Sigmoid colon (tissue), 7 donors: ENCODE data around the gene MYL6B. TPM values are rescaled to one million over a fixed set of nuclear protein-coding genes. Genes with fewer than 3 reads are reported as not detected.

ENCODE experiments used
- DNase-seq: peaks from one replicate; pipeline ENCODE4 v3.0.0-alpha.2; 2019
- H3K27ac ChIP-seq, 4 donors: fragments of 200-600 bp; sonication (generic); one replicate each; pipeline ENCODE4 v1.5.1; 2016 to 2019; ENCODE audit warnings: mild to moderate bottlenecking in 1 of 4
- H3K27me3 ChIP-seq, 3 donors: fragments of 200-600 bp; sonication (generic); one replicate each; pipeline ENCODE4 v1.5.1; 2019; ENCODE audit warnings: mild to moderate bottlenecking in 1 of 3
- H3K36me3 ChIP-seq, 4 donors: fragments of 200-600 bp; sonication (generic); one replicate each; pipeline ENCODE4 v1.5.1; 2016 to 2019
- H3K4me1 ChIP-seq, 4 donors: fragments of 200-600 bp; sonication (generic); one replicate each; pipeline ENCODE4 v1.5.1; 2017 to 2019
- H3K4me3 ChIP-seq, 4 donors: fragments of 200-600 bp; sonication (generic); one replicate each; pipeline ENCODE4 v1.5.1; 2017 to 2019; ENCODE audit warnings: mild to moderate bottlenecking in 2 of 4, moderate library complexity in 1 of 4
- H3K9me3 ChIP-seq, 4 donors: fragments of 200-600 bp in 3 of 4; sonication (generic) in 3 of 4; one replicate each; pipeline versions ENCODE4 v1.5.1 to v1.6.1; 2013 to 2019
- CTCF ChIP-seq, 4 experiments: fragments of 450-650 bp in 3 of 4; fragments of 200-600 bp in 1 of 4; IDR thresholded peaks; one replicate each; pipeline ENCODE4 v1.5.1; 2016 to 2019; ENCODE audit warnings: antibody characterized with exemption in 4 of 4, mild to moderate bottlenecking in 3 of 4, moderate library complexity in 2 of 4
- EP300 ChIP-seq, 4 donors: sonication (generic); formaldehyde crosslinking; IDR thresholded peaks; one replicate each; pipeline ENCODE4 v1.6.1; 2017; ENCODE audit warnings: antibody characterized with exemption in 4 of 4
- POLR2A ChIP-seq, 2 donors: fragments of 450-650 bp; IDR thresholded peaks; one replicate each; pipeline ENCODE4 v1.6.1; 2016; ENCODE audit warnings: antibody characterized with exemption in 2 of 2, mild to moderate bottlenecking in 2 of 2, moderate library complexity in 2 of 2
- POLR2AphosphoS5 ChIP-seq, 4 donors: sonication (generic); formaldehyde crosslinking; IDR thresholded peaks; one replicate each; pipeline ENCODE4 v1.6.1; 2017; ENCODE audit warnings: antibody characterized with exemption in 4 of 4
- WGBS, 2 donors: extraction: QIAGEN DNeasy Blood & Tissue Kit; methylation state at CpG; one replicate each; pipeline ENCODE4 v1.1.7; 2013; 5-methylcytosine and 5-hydroxymethylcytosine counted together
- intact Hi-C: fragments of 100-400 bp; cut with DNase I; formaldehyde crosslinking; loops from one replicate; pipeline ENCODE4 v1.15.1; 2023
- polyA plus RNA-seq, 3 donors: library from polyadenylated mRNA; stranded (reverse); fragments of 200-250 nt; gene quantifications; one replicate each; pipeline ENCODE4 v1.2.3, GENCODE V29; 2013
- total RNA-seq, 4 donors: library from RNA; depleted of rRNA; stranded (reverse); fragments of >200 nt; gene quantifications; one replicate each; pipeline ENCODE4 v1.1.0, GENCODE V29; 2016
- donor health status: healthy with polysubstance abuse.
- donor health status: Bipolar disorder and iron deficiency.
- donor health status: healthy.

MYL6B gene
- total and polyA plus RNA-seq, 7 donors, result 26.4 to 90.6 (median 51.4) TPM

DNA sequence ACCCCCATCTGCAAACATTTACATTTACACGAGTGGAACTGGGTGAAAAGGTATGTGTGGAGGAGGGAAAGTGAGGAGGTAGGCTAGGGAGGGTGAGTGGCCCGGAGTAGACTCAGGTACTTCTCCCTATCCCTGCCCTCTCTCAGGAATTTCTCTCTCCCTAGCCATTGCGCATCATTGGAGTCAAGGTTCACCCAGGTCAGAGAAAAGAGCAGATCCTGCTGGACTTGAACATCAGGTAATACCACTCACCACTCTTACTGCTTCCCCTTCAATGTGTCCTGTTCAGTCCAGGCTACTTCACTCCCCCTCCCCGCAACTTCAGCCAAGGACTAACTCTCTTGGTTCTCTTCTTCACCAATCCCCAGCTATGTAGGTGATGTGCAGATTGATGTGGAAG, 21.5 kb upstream of the MYL6B start:
- Histone ChIP-seq H3K4me3 (no peak overlapping the region), H3K27me3 (no peaks in the 10 kb centered on the region), H3K9me3 (no peaks in the 10 kb centered on the region), H3K4me1 (peaks cover 0 to 38% (median 28%) of the 10 kb centered on the region in 4 donors), H3K36me3 (peaks cover 39 to 55% (median 49%) of the 10 kb centered on the region in 4 donors), H3K27ac (peak overlapping the region in 3 of 4 donors; percentile 95 to 98 (median 97))
- intact Hi-C loops, result no loop called here
- DNase-seq, result no peak
- WGBS, 2 donors, result 78 to 88% methylated on average over 4 of the region's 4 CpGs
- TF ChIP-seq POLR2A (IDR thresholded peaks at IDR 0.05) (no peak), POLR2AphosphoS5 (IDR thresholded peaks at IDR 0.05) (no peak), CTCF (IDR thresholded peaks at IDR 0.05) (no peak), EP300 (IDR thresholded peaks at IDR 0.05) (no peak)

DNA sequence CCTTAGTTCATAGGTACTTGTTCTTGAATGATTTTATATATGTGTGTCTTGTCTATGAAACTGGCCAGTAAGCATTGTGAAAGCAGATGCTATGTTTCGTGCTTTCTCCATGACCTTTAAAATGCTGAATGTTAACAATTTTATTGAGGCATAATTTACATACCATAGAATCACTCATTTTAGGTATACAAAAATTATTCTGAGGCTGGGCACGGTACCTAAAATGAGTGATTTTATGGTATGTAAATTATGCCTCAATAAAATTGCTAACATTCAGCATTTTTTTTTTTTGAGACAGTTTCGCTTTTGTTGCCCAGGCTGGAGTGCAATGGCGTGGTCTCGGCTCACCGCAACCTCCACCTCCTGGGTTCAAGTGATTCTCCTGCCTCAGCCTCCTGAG, 17.5 kb upstream of the MYL6B start:
- H3K27me3 ChIP-seq, result no peaks in the 10 kb centered on the region
- H3K4me1 ChIP-seq, result peaks cover 0 to 10% (median 6%) of the 10 kb centered on the region in 4 donors
- DNase-seq, result no peak
- 92% methylated on average over 6 of the region's 6 CpGs for WGBS, 2 donors
- H3K9me3 ChIP-seq, result no peaks in the 10 kb centered on the region
- TF ChIP-seq POLR2AphosphoS5 (IDR thresholded peaks at IDR 0.05) (no peak), POLR2A (IDR thresholded peaks at IDR 0.05) (no peak), CTCF (IDR thresholded peaks at IDR 0.05) (no peak), EP300 (IDR thresholded peaks at IDR 0.05) (no peak)
- peaks cover 64 to 95% (median 80%) of the 10 kb centered on the region in 4 donors for H3K36me3 ChIP-seq
- intact Hi-C loops, result no loop called here
- no peak overlapping the region for H3K4me3 ChIP-seq
- no peak overlapping the region for H3K27ac ChIP-seq

GRCh38 chr12:56137853-56138571, 14.4 kb upstream of the MYL6B start:
- Histone ChIP-seq H3K9me3 (no peaks in the 10 kb centered on the region), H3K4me3 (no peak overlapping the region), H3K27ac (no peak overlapping the region), H3K27me3 (no peaks in the 10 kb centered on the region), H3K36me3 (peaks cover 64 to 100% (median 82%) of the 10 kb centered on the region in 4 donors), H3K4me1 (no peaks in the 10 kb centered on the region)
- intact Hi-C loops, result no loop called here
- DNase-seq, result no peak
- TF ChIP-seq POLR2AphosphoS5 (IDR thresholded peaks at IDR 0.05) (no peak), EP300 (IDR thresholded peaks at IDR 0.05) (no peak), CTCF (IDR thresholded peaks at IDR 0.05) (no peak), POLR2A (IDR thresholded peaks at IDR 0.05) (no peak)
- WGBS, 2 donors, result 93 to 96% methylated on average over 14 of the region's 14 CpGs

GRCh38 chr12:56141946-56142784, 10.2 kb upstream of the MYL6B start:
- Histone ChIP-seq H3K27me3 (no peaks in the 10 kb centered on the region), H3K36me3 (peaks cover 53 to 80% (median 67%) of the 10 kb centered on the region in 4 donors), H3K4me1 (no peaks in the 10 kb centered on the region), H3K4me3 (no peak overlapping the region), H3K9me3 (no peaks in the 10 kb centered on the region), H3K27ac (peak overlapping the region in 1 of 4 donors; percentile 44)
- TF ChIP-seq POLR2A (IDR thresholded peaks at IDR 0.05) (no peak), POLR2AphosphoS5 (IDR thresholded peaks at IDR 0.05) (no peak), CTCF (IDR thresholded peaks at IDR 0.05) (no peak), EP300 (IDR thresholded peaks at IDR 0.05) (no peak)
- WGBS, 2 donors, result 90 to 92% methylated on average over 19 of the region's 19 CpGs
- no peak for DNase-seq
- intact Hi-C loops, result no loop called here
